ENCODE data around the gene PAQR9.

- no peak for TF ChIP-seq CTCF (IDR thresholded peaks at IDR 0.05)
- TF ChIP-seq POLR2A (IDR thresholded peaks at IDR 0.05) = no peak
- TF ChIP-seq EP300 (IDR thresholded peaks at IDR 0.05) = no peak
- no peak for TF ChIP-seq POLR2AphosphoS5 (IDR thresholded peaks at IDR 0.05)
Observed at GRCh38 chr3:142934128-142934886, 29.2 kb downstream of the PAQR9 start.
